SK-N-MC (cell line): ENCODE measurements around the gene MANBA.

ENCODE experiments used
- EZH2 ChIP-seq: fragments of 200-600 bp; sonication (generic); IDR thresholded peaks from one replicate; pipeline ENCODE4 v1.6.1; 2017; ENCODE audit warnings: antibody characterized with exemption
- POLR2AphosphoS5 ChIP-seq: IDR thresholded peaks from 2 replicates; pipeline ENCODE4 v1.6.1; 2012; ENCODE audit warnings: mild to moderate bottlenecking, low read depth, low read length, borderline replicate concordance

DNA sequence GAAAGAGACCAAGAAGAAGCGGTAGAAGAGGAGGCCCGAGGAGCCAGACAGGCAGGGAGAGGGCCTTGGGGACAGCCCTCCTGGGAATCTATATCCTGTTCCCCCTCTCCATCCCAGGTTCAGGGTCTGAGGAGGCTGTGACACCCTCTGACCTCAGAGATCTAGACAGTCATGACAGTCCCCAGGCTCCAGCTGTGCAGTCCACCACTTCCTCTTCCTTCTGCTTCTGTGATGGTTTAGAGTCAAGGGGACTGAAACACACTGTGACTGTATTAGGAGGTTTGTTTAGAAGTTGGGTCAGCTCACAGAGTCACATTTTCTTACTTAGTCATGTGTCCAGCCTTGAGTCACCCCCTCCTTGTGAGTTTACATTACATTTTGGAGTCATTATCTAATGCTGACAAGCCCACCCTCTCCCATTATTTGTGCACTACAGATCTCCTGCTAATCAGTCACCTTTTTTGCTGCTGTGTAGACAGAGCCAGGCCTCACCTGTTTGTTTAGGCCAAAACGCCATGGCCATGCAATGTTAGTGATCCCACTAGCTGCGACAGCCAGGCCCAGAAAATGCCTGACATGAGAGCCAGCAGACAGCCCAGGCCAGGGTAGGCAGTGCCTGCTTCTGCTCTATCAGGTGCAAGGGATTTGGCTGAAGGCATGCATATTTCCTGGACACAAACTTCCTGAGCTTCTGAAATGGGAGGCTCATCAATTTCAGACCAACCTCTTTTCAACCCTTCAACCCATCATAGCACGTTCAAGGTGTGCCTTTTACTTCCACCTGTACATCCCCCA lies 26.0 kb downstream of the MANBA start:
- TF ChIP-seq EZH2, result no peak
- TF ChIP-seq POLR2AphosphoS5, result no peak
